Fibroblast of skin of abdomen (primary cell): ENCODE results near the gene CAMSAP3.
A peak's percentile ranks its signal among the peaks of the same experiment; 100 is the strongest.

Experiments
- DNase-seq: peaks from one replicate; pipeline ENCODE4 v3.0.0-alpha.2; 2013

CAMSAP3 gene

DNA sequence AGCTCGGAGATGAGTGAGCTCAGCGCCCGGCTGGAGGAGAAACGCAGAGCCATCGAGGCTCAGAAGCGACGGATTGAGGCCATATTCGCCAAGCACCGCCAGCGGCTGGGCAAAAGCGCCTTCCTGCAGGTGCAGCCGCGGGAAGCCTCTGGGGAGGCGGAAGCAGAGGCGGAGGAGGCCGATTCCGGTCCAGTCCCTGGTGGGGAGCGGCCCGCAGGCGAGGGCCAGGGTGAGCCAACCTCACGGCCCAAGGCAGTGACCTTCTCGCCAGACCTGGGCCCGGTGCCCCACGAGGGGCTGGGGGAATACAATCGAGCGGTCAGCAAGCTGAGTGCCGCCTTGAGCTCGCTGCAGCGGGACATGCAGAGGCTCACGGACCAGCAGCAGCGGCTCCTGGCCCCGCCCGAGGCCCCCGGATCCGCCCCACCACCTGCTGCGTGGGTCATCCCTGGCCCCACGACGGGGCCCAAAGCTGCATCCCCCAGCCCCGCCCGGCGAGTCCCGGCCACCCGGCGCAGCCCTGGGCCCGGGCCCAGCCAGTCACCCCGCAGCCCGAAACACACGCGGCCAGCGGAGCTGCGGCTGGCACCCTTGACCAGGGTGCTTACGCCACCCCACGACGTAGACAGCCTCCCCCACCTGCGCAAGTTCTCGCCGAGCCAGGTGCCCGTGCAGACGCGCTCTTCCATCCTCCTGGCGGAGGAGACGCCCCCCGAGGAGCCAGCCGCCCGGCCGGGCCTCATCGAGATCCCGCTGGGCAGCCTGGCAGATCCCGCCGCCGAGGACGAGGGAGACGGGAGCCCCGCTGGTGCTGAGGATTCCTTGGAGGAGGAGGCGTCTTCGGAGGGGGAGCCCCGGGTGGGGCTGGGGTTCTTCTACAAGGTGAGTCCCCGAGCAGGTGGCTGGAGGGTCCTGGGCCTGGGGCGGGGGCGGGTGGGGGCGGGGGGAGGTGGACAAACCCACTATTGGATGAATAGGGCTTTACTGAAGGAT is 16.9 kb downstream of the CAMSAP3 start:
- DNase-seq, result no peak

DNA sequence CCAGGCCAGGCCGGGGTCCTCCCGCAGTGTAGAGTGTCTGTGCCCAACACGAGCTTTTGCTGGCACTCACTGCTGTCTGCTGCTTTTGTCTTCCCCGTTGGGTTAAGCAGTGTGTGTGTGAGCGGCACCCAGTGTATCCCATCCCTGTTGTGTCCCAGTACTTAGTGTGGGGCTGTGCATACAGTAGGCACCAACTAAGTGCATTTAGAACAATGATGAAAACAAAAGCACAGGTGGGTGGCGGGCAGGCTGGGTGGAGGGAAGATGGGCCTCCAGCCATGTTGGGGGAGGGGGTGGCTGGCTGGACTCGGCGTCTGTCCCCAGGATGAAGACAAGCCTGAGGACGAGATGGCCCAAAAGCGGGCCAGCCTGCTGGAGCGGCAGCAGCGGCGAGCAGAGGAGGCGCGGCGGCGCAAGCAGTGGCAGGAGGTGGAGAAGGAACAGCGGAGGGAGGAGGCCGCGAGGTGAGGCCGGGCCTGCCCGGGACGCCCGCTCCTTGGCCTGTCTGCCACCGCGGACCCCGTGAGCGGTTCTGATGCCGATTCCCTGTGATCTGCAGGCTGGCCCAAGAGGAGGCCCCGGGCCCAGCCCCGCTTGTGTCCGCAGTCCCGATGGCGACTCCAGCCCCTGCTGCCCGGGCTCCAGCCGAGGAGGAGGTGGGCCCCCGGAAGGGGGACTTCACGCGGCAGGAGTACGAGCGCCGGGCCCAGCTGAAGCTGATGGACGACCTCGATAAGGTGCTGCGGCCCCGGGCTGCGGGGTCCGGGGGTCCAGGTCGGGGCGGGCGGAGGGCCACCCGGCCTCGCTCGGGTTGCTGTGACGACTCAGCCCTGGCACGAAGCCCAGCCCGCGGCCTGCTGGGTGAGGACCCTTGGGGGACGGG is 19.4 kb downstream of the CAMSAP3 start:
- no peak for DNase-seq

- no peak for DNase-seq
These were observed 21.5 kb downstream of the CAMSAP3 start for GRCh38 chr19:7617172-7617571.

GRCh38 chr19:7617735-7618134 is 22.1 kb downstream of the CAMSAP3 start:
- DNase-seq, result no peak

GRCh38 chr19:7618348-7618747 is 22.7 kb downstream of the CAMSAP3 start:
- no peak for DNase-seq

GRCh38 chr19:7618771-7619510 is 23.3 kb downstream of the CAMSAP3 start:
- DNase-seq, result no peak

DNA sequence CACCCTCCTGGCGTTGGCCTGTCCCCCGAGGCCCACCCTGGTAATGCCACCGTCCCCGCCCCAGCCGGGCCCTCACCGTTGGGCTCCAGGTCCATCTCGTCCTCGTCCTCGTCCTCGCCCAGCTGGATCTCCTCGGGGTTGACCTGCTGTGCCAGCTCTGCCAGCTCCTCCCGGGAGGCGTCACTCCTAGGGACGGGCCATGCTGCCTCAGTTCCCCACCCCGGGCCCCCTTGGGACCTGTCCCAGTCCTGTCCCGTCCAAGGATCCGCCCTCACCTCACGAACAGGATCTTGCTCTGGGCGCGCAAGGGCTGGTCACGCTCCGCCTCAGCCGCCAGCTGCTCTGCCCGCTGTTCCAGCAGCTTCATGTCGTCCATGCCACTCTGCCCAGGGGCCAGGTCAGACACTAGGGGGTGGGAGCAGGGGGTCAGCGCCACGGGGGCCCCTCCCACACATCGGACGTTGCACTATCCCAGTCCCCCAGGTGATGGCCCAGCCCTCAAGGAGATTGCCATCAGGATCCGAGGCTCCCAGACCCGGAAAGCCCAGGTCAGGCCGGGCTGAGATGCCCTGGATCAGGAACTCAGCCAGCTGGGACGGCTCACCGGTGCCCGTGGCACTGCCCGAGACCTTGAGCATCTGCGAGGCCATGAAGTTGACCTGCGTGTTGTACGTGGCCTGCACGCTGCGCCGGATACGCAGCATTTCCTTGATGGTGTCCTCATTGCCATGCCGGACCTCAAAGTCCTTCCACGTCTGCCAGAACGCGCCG is 24.2 kb downstream of the CAMSAP3 start:
- no peak for DNase-seq

- DNase-seq, result no peak
These were observed 25.1 kb downstream of the CAMSAP3 start for GRCh38 chr19:7620442-7621412.

DNA sequence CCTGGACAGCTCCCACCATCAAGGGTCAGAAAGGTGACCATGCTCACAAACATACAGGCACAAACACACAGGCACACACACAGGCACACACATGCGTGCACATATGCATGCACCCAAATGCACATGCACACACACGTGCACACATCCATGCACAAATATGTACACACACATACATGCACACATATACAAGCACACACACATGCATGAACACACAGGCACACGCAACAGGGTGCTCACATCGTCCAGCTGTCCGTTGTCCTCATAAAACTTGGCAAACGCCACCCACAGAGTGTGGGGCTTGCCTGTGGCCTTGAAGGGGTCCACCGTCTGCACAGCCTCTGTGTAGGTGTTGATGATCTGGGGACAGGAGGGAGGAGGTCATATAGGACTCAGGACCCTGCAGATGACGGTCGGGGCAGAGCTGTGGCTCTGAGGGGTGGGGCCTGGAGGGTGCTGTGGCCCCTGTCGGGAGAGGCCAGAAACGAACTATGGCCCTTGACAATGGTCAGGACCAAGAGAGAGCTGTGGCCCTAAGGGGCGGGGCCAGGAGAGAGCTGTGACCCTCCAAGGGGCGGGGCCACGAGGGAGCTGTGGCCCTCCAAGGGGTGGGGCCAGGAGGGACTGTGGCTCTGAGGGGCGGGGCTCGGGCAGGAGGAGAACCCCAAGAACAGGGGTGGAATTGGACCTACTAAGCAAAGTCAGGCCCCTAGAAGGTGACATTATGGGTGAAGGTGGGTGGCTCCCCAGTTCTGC is 27.4 kb downstream of the CAMSAP3 start:
- DNase-seq, result no peak

DNA sequence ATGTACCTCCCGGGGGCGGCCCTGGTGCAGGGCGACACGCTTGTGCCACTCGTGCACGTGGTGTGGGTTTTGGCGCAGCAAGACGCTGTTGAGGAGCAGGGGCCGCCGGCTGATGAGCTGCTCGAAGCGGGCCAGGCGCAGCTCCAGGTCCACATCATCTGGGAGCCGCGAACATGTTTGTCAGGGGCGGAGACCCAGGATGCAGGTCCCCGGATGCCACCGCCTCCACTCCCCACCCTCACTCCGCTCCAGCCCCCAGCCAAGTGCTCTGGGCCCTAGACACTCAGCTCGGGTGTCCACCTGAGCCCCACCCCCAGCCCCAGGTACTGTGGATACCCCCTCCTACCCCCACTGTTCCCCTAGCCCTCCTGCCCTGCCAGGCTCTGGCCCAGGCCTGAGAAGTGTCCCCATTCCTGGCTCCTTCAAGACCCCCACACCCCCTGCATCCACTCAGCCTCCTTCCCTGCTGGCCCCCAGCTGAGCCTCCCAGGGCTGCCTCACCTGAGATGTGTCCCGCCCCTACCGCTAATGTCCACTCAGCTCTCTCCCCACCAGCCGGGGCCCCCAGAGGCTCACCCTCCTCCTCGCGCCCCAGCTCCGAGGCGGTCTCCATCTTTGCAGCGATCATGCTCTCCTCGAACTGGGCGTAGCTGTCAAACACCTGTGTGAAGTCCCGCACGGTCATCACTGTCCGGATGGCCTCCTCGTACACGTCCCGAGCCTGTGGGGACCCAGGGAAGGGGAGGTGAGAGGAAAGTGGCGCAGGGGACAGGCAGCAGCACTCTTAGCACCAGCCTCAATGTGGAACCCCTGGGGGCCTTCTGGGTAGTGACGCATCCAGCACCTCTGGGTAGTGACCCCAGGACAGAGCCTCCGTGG is 28.3 kb downstream of the CAMSAP3 start:
- DNase-seq, result no peak

GRCh38 chr19:7624810-7625209 is 29.1 kb downstream of the CAMSAP3 start:
- DNase-seq, result no peak

DNA sequence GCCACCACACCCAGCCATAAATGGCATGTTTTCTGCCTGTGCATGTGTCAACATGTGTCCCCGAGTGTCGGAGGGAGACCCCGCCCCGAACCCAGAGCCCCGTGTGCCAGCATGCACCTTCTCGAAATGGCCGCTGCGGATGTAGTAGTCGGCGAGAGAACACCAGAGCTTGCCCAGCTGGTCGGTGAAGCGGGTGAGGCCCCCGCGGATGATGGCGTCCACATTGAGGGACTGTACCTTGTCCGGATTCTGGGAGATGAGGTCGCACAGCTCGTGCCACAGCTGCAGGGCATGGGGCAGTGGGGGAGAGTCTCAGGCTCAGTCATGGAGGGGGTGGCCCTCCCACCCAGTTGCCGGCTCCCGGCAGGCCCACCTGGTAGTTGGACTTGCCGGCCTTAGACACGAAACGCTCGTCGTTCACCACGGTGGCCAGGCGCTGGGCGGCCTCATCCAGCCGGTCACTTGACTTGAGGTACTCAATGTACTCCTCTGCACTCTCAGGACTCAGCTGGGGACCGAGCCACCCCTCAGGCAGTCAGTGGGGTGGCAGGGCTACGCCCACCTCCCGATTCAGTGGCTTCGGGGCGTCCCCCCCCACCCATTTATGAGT is 30.2 kb downstream of the CAMSAP3 start:
- DNase-seq, result no peak

- DNase-seq, result no peak
These were observed 31.5 kb downstream of the CAMSAP3 start for GRCh38 chr19:7627166-7627565.

DNA sequence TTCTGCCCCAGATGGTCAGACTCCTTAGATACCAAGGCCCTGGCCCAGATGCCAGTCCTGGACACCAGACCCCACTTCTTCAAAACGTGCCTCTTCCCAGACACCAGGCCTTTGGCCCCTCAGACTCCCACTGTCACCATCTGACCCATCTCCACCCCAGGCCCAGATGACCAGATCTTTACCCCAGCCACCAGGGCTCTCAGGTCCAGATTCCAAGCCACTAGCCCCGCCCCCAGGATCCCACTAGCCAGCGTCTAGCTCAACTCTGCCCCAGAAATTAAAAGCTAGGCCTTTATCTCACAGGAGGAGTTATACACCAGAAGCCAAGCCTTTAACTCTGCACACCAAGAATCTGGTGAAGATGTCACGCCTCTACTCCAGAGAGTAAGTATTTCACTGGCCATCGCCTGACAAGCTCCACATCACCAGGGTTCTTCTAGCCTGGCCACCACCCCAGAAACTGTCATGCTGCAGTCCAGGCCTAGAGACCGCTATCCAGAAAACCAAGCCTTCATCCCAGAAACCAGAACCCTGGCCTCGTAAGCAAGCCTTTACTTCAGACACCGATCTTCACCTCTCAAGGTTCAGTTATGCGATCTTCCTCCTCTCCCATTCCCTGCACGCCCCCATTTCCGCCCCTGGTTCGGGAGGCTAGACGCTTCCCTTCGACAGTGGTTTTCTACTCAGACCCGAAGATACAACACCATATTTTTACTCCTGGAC is 33.1 kb downstream of the CAMSAP3 start:
- DNase-seq, result no peak

GRCh38 chr19:7629347-7630054 is 33.8 kb downstream of the CAMSAP3 start, which contains the start of the genes PET100 and XAB2:
PET100 (plus strand) TSS chr19:7629793; CDS start chr19:7629834, 41 bp downstream.
XAB2 (minus strand) TSS chr19:7629545; CDS start chr19:7629527, 18 bp downstream.
- peak; percentile 99 for DNase-seq

DNA sequence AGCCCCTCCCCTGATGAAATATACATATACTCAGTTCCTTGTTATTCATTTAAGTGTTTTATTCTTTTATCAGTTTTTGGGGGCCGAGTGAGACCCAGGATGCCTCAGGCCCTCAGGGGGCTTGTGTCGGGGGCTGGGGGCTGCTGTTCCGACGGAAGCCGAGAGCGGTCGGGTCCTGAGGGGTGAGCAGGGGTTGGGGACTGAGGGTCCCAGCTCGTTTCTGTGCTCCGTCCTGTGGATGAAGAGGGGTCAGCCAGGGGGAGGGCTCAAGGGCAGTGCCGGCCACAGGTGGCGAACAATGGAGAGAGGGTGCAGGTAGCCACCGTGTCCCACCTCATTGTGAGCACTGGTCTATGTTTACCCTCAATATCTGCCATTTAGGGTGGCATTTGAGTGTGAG is 35.9 kb downstream of the CAMSAP3 start:
- DNase-seq, result no peak
